Measurements from ENCODE around the gene ARHGAP26. TPM values are rescaled to one million over a fixed set of nuclear protein-coding genes. Genes with fewer than 3 reads are reported as not detected.

ARHGAP26 gene
- total RNA-seq, 4 donors from 2014 or later = 12.4 to 49.5 (median 31.8) TPM

GRCh38 chr5:142820447-142820846, 50.3 kb downstream of the ARHGAP26 start:
- H3K36me3 ChIP-seq = no peaks in the 10 kb centered on the region
- no peaks in the 10 kb centered on the region for H3K9me3 ChIP-seq
- no peak overlapping the region for H3K4me3 ChIP-seq
- peaks cover 4 to 8% of the 10 kb centered on the region in 2 donors for H3K4me1 ChIP-seq
- H3K27me3 ChIP-seq = no peaks in the 10 kb centered on the region
- TF ChIP-seq, protein P1, sequence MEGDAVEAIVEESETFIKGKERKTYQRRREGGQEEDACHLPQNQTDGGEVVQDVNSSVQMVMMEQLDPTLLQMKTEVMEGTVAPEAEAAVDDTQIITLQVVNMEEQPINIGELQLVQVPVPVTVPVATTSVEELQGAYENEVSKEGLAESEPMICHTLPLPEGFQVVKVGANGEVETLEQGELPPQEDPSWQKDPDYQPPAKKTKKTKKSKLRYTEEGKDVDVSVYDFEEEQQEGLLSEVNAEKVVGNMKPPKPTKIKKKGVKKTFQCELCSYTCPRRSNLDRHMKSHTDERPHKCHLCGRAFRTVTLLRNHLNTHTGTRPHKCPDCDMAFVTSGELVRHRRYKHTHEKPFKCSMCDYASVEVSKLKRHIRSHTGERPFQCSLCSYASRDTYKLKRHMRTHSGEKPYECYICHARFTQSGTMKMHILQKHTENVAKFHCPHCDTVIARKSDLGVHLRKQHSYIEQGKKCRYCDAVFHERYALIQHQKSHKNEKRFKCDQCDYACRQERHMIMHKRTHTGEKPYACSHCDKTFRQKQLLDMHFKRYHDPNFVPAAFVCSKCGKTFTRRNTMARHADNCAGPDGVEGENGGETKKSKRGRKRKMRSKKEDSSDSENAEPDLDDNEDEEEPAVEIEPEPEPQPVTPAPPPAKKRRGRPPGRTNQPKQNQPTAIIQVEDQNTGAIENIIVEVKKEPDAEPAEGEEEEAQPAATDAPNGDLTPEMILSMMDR (IDR thresholded peaks at IDR 0.05) = no peak
- no peak for TF ChIP-seq POLR2A (IDR thresholded peaks at IDR 0.05)
- intact Hi-C loops (cut with DNase I; ENCODE audit: low total_unique reads) = no loop called here
- DNase-seq = no peak
- peak overlapping the region in 1 of 2 donors; percentile 21 for H3K27ac ChIP-seq

GRCh38 chr5:142821034-142821732, 51.0 kb downstream of the ARHGAP26 start:
- no peak for TF ChIP-seq POLR2A (IDR thresholded peaks at IDR 0.05)
- TF ChIP-seq, protein P1 (IDR thresholded peaks at IDR 0.05) = no peak
- Histone ChIP-seq H3K4me3 (no peak overlapping the region), H3K36me3 (no peaks in the 10 kb centered on the region), H3K4me1 (peaks cover 4 to 10% of the 10 kb centered on the region in 2 donors), H3K27me3 (no peaks in the 10 kb centered on the region), H3K27ac (no peak overlapping the region), H3K9me3 (no peaks in the 10 kb centered on the region)
- no peak for DNase-seq
- intact Hi-C loops (cut with DNase I; ENCODE audit: low total_unique reads) = no loop called here

DNA sequence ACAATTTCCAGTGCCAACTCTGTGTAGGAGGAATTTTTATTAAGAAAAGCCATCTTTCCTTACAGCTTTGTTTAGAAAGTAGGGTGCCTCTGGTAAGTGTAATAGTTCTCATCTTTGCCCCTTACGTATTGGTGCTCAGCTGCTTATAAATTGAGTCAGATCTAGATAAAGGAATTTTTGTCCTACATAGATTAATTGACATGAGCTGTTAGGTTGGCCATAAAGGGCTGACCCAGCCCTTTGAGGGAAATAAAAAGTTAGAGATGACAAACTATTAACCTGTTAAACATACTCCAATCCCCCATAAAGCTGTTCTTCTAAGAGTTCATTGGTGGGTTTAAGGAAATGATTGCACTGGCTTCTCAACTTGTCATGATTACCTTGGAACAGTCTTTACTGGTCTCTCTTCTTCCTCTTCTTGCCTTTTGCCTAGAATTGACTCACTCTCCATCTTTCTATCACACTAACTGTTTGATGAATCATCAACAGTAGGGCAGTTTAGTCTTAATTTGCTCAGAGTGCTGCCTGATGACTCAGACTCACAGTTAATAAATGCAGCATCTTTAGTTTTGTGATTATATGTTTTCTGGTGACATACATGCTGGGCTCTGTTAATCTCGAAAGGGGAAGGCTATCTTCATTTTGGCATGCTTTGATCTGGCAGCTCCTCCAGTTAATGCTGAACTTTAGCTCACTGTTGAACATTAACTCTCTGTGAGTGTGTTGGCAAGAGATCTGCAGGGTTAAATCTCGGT, 51.7 kb downstream of the ARHGAP26 start:
- Histone ChIP-seq H3K4me3 (no peak overlapping the region), H3K27ac (no peak overlapping the region), H3K4me1 (peaks cover 4 to 10% of the 10 kb centered on the region in 2 donors), H3K27me3 (no peaks in the 10 kb centered on the region), H3K9me3 (no peaks in the 10 kb centered on the region), H3K36me3 (no peaks in the 10 kb centered on the region)
- DNase-seq = no peak
- intact Hi-C loops (cut with DNase I; ENCODE audit: low total_unique reads) = no loop called here
- TF ChIP-seq, protein P1 (IDR thresholded peaks at IDR 0.05) = no peak
- no peak for TF ChIP-seq POLR2A (IDR thresholded peaks at IDR 0.05)

DNA sequence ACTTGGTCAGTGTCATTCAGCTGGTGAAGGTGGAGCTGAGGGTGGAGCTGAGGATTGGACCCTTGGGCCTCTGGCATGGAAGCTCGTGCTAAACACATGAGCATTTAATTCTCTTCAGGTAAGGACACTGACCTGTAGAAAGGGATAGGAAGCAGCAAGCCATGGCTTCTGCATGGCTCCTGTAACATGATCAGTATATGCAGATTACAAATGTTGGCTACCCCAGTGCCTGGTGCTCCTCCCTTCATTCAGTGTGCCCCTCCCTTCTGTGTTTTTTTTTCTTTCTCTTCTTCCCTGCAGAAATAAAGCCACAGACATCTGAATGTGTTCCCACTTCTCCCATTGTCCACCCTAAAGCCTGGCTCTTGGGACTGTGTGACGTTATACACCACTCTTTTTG, 52.9 kb downstream of the ARHGAP26 start:
- Histone ChIP-seq H3K4me3 (no peak overlapping the region), H3K36me3 (no peaks in the 10 kb centered on the region), H3K27ac (no peak overlapping the region), H3K27me3 (no peaks in the 10 kb centered on the region), H3K4me1 (peaks cover 4 to 12% of the 10 kb centered on the region in 2 donors), H3K9me3 (no peaks in the 10 kb centered on the region)
- no peak for TF ChIP-seq POLR2A (IDR thresholded peaks at IDR 0.05)
- TF ChIP-seq, protein P1 (IDR thresholded peaks at IDR 0.05) = no peak
- DNase-seq = no peak
- intact Hi-C loops (cut with DNase I; ENCODE audit: low total_unique reads) = no loop called here

- Histone ChIP-seq H3K27me3 (no peaks in the 10 kb centered on the region), H3K36me3 (no peaks in the 10 kb centered on the region), H3K9me3 (no peaks in the 10 kb centered on the region), H3K4me1 (peaks cover 4 to 12% of the 10 kb centered on the region in 2 donors), H3K27ac (no peak overlapping the region), H3K4me3 (no peak overlapping the region)
- TF ChIP-seq, protein P1 (IDR thresholded peaks at IDR 0.05) = no peak
- TF ChIP-seq POLR2A (IDR thresholded peaks at IDR 0.05) = no peak
- no peak for DNase-seq
- intact Hi-C loops (cut with DNase I; ENCODE audit: low total_unique reads) = no loop called here
These were observed 53.6 kb downstream of the ARHGAP26 start for GRCh38 chr5:142823806-142824205.
